GM18519 (cell line): ENCODE data around the gene NRBP1.

Experiments
- ATAC-seq: cut with Tn5 transposase; IDR thresholded peaks from one replicate; pipeline ENCODE4 v1.9.1; 2021; ENCODE audit warnings: mild to moderate bottlenecking, moderate library complexity; ENCODE audit not compliant: unreplicated experiment, low FRiP score

Gene NRBP1

GRCh38 chr2:27428213-27428977 lies at the start of gene NRBP1:
Gene NRBP1 (plus strand): TSS chr2:27428631. CDS start chr2:27433274, 4,643 bp downstream.
- peak; percentile 72 for ATAC-seq

- no peak for ATAC-seq
These were observed 49.6 kb upstream of the NRBP1 start for GRCh38 chr2:27378809-27379290.

GRCh38 chr2:27379383-27379835 lies 49.0 kb upstream of the NRBP1 start:
- no peak for ATAC-seq

GRCh38 chr2:27379836-27380625 lies 48.4 kb upstream of the NRBP1 start:
- no peak for ATAC-seq

GRCh38 chr2:27380626-27381545 lies 47.5 kb upstream of the NRBP1 start, which contains the start of gene ZNF513:
Gene ZNF513 (minus strand): TSS chr2:27380734. CDS start chr2:27380526, 208 bp downstream.
- ATAC-seq, result peak; percentile 66

GRCh38 chr2:27381577-27382181 lies 46.8 kb upstream of the NRBP1 start:
- ATAC-seq, result no peak

- no peak for ATAC-seq
These were observed 37.4 kb upstream of the NRBP1 start for GRCh38 chr2:27390822-27391679.

GRCh38 chr2:27393225-27393624 lies 35.2 kb upstream of the NRBP1 start:
- no peak for ATAC-seq

- no peak for ATAC-seq
These were observed 29.5 kb upstream of the NRBP1 start for GRCh38 chr2:27398962-27399361.

GRCh38 chr2:27400348-27401135 lies 27.9 kb upstream of the NRBP1 start:
- ATAC-seq, result no peak

- no peak for ATAC-seq
These were observed 20.5 kb upstream of the NRBP1 start for GRCh38 chr2:27407798-27408491.

GRCh38 chr2:27408601-27409320 lies 19.7 kb upstream of the NRBP1 start:
- peak; percentile 12 for ATAC-seq

- ATAC-seq, result peak; percentile 74
These were observed 18.9 kb upstream of the NRBP1 start, which contains the start of gene PPM1G for GRCh38 chr2:27409321-27410073. Gene PPM1G (minus strand): TSS chr2:27409591. CDS start chr2:27409422, 169 bp downstream.

- no peak for ATAC-seq
These were observed 15.8 kb upstream of the NRBP1 start for GRCh38 chr2:27412419-27413152.

GRCh38 chr2:27416151-27416550 lies 12.3 kb upstream of the NRBP1 start:
- ATAC-seq, result no peak
